Tongue (tissue), 2 donors: Measurements from ENCODE around the gene LGMN. TPM values are rescaled to one million over a fixed set of nuclear protein-coding genes. Genes with fewer than 3 reads are reported as not detected.

ENCODE experiments used
- DNase-seq: peaks from one replicate; pipeline ENCODE4 v3.0.0-alpha.2; 2015
- total RNA-seq: library from RNA; depleted of rRNA; stranded (reverse); fragments of >200 nt; gene quantifications from one replicate; pipeline ENCODE4 v1.2.3, GENCODE V29; 2014

Gene LGMN
- total RNA-seq, 1 donor from 2014 or later = 71.1 TPM

- no peak for DNase-seq
Measured at GRCh38 chr14:92675421-92675820, 73.0 kb downstream of the LGMN start.

GRCh38 chr14:92673601-92674150 lies 74.8 kb downstream of the LGMN start:
- DNase-seq = no peak

- DNase-seq = no peak
Measured at GRCh38 chr14:92670643-92671366, 77.6 kb downstream of the LGMN start.

- DNase-seq = peak; percentile 88
Measured at GRCh38 chr14:92670160-92670559, 78.3 kb downstream of the LGMN start.

DNA sequence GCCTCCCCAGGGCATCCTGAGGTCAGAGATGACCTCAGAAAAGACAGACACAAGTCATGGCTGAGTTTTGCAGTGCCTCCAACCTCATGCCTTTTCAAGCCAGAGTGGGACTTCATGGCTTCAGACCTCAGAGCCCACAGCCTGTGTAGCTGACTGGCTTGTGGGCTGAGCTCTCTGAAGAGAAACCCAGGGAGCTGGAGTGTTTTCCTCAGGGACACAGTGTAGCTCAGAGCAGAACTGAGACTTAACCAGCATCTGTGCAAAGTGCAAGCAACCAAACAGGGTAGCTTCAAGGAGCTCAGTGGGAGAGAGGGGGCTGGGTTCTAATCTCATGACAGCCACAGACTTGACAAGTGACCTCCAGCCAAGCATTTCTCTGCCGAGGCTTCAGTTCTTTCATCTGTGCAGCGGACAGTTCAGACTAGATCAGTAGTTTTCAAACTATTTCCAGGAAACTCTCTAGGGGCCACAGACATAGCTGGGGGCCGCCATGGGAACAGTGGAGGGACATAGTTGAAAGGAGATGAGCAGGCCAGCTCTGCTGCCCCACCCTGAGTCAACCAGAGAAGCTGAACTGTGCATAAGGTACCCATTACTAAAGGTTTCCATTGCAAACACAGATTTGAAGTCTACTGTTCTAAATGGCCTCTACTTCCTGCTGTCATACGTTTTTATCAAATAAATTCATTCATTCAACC lies 80.0 kb downstream of the LGMN start:
- no peak for DNase-seq

DNA sequence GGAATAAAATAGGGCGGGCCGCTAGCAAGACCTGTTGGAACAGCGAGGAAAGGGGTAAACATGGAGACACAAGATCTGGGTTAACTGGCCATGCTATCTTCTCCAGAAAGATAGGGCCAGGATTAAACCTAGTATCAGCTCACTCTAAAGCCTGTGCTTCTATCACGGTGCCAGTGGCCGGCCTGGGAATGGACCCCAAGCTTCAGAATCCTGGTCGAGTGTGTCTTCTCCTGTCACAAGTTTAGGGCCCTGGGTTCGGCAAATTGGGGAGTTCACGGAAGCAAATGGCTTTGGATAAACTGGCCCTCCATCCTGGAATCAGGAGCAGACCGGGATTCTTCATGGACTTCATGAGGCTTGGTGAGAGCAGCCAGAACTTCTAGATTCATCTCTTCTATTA lies 82.2 kb downstream of the LGMN start:
- no peak for DNase-seq

DNA sequence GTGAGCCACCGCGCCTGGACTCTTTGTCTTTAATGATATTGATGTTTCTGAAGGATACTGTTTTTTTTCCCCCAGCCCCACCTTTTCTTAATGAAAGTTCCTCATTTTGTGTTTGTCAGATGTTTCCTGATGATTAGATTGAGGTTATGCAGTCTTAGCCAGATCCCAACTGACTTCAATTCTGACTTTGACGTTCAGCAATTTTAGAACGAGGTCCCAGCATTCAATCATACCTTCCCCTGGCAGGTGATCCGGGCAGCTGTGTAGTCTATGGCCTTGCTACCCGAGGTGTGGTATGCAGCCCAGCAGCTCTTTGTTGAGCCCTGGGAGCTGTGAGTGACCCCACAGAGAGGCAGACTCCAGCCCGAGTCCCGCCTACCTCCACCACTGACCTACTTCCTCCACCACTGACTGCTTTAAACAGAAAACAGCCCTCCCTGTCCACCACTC lies 82.7 kb downstream of the LGMN start:
- DNase-seq = no peak

DNA sequence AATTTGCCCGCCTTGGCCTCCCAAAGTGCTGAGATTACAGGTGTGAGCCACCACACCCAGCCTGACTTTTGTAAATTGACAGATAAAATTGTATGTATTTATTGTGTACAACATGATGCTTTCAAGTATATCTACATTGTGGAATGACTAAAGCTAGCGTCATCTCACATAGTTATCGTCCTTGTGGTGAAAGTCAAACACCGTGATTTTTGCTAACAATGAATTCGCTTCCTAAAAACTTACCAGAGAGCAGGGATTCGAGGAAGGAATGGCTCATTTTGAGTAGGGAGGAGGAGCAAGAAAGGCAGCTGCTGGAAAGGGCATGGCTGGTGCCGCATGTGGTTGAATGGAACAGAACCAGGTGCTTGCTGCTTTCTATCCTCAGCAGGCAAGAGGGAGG lies 85.4 kb downstream of the LGMN start:
- DNase-seq = no peak

GRCh38 chr14:92660571-92660970 lies 87.9 kb downstream of the LGMN start:
- no peak for DNase-seq

- DNase-seq = no peak
Measured at GRCh38 chr14:92659765-92660561, 88.5 kb downstream of the LGMN start.

DNA sequence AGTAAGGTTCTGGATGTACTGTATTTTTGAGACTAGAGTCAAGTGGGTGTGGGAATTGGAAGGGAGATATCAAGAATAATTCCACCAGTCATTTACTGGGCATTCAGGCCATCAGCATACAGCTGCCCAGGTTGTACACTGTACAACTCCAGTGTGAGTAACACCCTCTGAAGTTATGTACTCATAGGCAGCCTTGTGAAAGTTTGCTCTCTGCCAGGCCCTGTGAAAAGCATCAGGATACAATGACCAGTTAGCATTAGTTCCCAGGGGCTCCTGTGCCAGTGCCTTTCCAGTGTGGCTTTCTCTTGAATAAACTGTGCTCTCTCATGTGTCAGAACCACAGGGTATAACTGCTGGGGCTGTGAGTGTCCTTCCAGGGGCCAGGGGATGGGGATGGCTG lies 89.7 kb downstream of the LGMN start:
- DNase-seq = no peak

GRCh38 chr14:92658160-92658559 lies 90.3 kb downstream of the LGMN start:
- no peak for DNase-seq

GRCh38 chr14:92657457-92658142 lies 90.8 kb downstream of the LGMN start:
- DNase-seq = no peak

DNA sequence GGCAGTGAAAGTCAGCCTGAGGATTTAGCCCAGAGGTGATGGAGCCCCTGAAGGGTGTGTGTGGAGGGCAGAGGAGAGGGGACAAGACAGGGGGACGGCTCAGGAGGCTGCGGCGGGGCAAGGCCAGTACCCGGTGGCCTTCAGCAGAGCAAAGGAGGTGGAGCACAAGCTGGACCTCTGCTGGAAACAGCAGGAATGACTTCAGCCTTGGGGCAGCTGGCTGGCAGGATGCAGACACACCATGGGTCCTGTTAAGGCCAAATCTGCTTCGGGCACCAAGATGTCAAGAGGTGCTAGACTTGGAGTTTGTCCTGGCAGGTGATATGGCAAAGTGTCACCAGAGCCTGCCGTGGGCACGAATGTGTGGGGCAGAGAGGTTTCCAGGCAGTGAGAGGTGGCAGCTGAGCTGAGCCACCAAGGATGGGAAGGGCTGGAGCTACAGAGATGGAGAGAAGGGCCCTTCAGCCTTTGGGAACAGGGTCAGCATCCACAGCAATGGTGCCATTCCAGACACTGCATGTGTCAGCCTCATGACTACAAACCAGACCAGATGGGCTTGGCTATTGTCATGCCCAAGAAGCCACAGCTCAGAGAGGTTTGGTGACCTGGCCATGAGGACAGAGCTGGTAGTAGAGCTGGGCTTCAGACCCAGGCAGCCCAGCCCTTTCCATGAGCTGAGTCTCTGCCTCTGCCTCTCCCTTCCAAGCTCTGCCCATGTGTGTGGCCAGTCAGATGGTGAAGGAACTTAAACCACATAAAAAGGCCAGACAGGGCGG lies 91.9 kb downstream of the LGMN start:
- DNase-seq = no peak

- no peak for DNase-seq
Measured at GRCh38 chr14:92655419-92656201, 92.8 kb downstream of the LGMN start.

DNA sequence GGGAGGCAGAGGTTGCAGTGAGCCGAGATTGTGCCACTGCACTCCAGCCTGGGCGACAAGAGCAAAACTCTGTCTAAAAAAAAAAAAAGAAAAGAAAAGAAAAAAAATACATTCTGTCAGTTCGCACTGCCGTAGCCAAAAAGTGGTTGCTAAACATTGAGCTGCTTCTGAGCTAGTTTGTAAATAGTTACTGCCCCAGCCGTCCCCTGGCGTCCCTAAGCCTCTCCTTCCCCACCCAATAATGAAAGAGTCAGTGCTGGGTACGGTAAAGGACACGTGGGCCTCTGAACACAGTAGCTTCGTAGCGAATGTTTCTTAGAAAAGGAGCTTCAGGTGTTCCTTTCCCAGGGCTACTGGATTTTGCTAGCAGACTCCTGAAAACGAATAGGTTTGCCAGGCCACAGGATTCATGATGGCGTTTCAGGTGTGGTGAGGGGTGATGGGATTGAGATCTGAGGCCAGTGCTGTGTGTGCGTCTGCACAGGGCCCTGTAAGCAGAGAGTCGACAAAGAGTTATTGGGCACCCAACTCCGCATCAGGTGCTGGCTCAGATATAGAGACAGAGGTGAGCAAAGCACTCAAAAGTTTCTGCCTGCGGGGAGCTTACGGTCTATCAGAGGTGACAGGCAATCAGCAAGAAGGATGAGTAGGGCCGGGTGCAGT lies 94.1 kb downstream of the LGMN start:
- no peak for DNase-seq
